ENCODE results near the gene P2RX3. TPM values are rescaled to one million over a fixed set of nuclear protein-coding genes. Genes with fewer than 3 reads are reported as not detected.

Gene P2RX3
- total RNA-seq, 4 donors from 2014 or later, result 0.22 TPM; not detected in 3

GRCh38 chr11:57373146-57373545 is 35.0 kb downstream of the P2RX3 start:
- H3K4me3 ChIP-seq, result no peak overlapping the region
- no peaks in the 10 kb centered on the region for H3K36me3 ChIP-seq
- no peak overlapping the region for H3K27ac ChIP-seq
- TF ChIP-seq, protein P1, sequence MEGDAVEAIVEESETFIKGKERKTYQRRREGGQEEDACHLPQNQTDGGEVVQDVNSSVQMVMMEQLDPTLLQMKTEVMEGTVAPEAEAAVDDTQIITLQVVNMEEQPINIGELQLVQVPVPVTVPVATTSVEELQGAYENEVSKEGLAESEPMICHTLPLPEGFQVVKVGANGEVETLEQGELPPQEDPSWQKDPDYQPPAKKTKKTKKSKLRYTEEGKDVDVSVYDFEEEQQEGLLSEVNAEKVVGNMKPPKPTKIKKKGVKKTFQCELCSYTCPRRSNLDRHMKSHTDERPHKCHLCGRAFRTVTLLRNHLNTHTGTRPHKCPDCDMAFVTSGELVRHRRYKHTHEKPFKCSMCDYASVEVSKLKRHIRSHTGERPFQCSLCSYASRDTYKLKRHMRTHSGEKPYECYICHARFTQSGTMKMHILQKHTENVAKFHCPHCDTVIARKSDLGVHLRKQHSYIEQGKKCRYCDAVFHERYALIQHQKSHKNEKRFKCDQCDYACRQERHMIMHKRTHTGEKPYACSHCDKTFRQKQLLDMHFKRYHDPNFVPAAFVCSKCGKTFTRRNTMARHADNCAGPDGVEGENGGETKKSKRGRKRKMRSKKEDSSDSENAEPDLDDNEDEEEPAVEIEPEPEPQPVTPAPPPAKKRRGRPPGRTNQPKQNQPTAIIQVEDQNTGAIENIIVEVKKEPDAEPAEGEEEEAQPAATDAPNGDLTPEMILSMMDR (IDR thresholded peaks at IDR 0.05), result no peak
- TF ChIP-seq POLR2A (IDR thresholded peaks at IDR 0.05) (no peak), EP300 (IDR thresholded peaks at IDR 0.05) (no peak)
- H3K9me3 ChIP-seq, result peaks cover 0 to 3% (median 0%) of the 10 kb centered on the region in 4 donors
- DNase-seq (ENCODE audit: low spot score in 2 of 2), result no peak
- H3K4me1 ChIP-seq, result no peaks in the 10 kb centered on the region
- 17 to 32% methylated on average over 3 of the region's 3 CpGs for WGBS, 2 donors
- H3K27me3 ChIP-seq, result no peaks in the 10 kb centered on the region

- no peaks in the 10 kb centered on the region for H3K36me3 ChIP-seq
- H3K9me3 ChIP-seq, result peaks cover 0 to 3% (median 0%) of the 10 kb centered on the region in 4 donors
- DNase-seq (ENCODE audit: low spot score in 2 of 2), result no peak
- H3K4me1 ChIP-seq, result no peaks in the 10 kb centered on the region
- H3K27ac ChIP-seq, result no peak overlapping the region
- no peak overlapping the region for H3K4me3 ChIP-seq
- 92 to 97% methylated on average over 3 of the region's 3 CpGs for WGBS, 2 donors
- H3K27me3 ChIP-seq, result no peaks in the 10 kb centered on the region
- TF ChIP-seq, protein P1 (IDR thresholded peaks at IDR 0.05), result no peak
- no peak for TF ChIP-seq EP300 (IDR thresholded peaks at IDR 0.05)
Observed at GRCh38 chr11:57374966-57375365, 36.8 kb downstream of the P2RX3 start.

DNA sequence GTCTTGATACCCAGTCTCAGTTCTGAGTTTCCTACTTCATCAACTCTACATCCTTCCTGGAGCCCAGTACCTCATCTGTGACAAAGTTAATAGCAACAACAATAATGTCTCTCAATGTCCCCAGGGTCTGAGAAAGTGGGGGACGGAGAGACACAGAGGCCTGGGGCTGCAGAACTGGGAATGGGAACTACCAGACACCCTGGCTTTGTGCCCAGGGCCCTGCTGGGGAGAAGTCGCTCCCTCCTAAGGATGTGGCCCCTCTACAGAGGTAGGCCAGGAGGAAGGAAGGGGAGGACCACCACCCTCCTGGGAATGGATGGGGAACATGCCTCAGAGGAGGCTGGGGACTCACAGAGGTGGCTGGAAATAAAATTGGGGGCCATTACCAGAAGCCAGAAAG is 37.3 kb downstream of the P2RX3 start:
- Histone ChIP-seq H3K27me3 (no peaks in the 10 kb centered on the region), H3K4me1 (no peaks in the 10 kb centered on the region), H3K9me3 (peaks cover 0 to 3% (median 0%) of the 10 kb centered on the region in 4 donors), H3K4me3 (no peak overlapping the region), H3K36me3 (no peaks in the 10 kb centered on the region), H3K27ac (no peak overlapping the region)
- TF ChIP-seq, protein P1 (IDR thresholded peaks at IDR 0.05), result no peak
- TF ChIP-seq POLR2A (IDR thresholded peaks at IDR 0.05) (no peak), EP300 (IDR thresholded peaks at IDR 0.05) (no peak)
- WGBS, 2 donors, result 56 to 75% methylated on average over 2 of the region's 2 CpGs
- no peak for DNase-seq (ENCODE audit: low spot score in 2 of 2)

- Histone ChIP-seq H3K27ac (no peak overlapping the region), H3K4me3 (no peak overlapping the region), H3K27me3 (no peaks in the 10 kb centered on the region), H3K36me3 (no peaks in the 10 kb centered on the region), H3K9me3 (peaks cover 0 to 3% (median 0%) of the 10 kb centered on the region in 4 donors), H3K4me1 (no peaks in the 10 kb centered on the region)
- TF ChIP-seq POLR2A (IDR thresholded peaks at IDR 0.05) (no peak), EP300 (IDR thresholded peaks at IDR 0.05) (no peak)
- TF ChIP-seq, protein P1 (IDR thresholded peaks at IDR 0.05), result no peak
- DNase-seq (ENCODE audit: low spot score in 2 of 2), result no peak
- WGBS, 2 donors, result 55 to 63% methylated on average over 25 to 26 of the region's 26 CpGs
Observed at GRCh38 chr11:57376095-57377090, 38.2 kb downstream of the P2RX3 start.

- no peak for DNase-seq (ENCODE audit: low spot score in 2 of 2)
- peaks cover 0 to 3% (median 0%) of the 10 kb centered on the region in 4 donors for H3K9me3 ChIP-seq
- no peak overlapping the region for H3K4me3 ChIP-seq
- H3K4me1 ChIP-seq, result no peaks in the 10 kb centered on the region
- H3K27me3 ChIP-seq, result no peaks in the 10 kb centered on the region
- TF ChIP-seq EP300 (IDR thresholded peaks at IDR 0.05) (no peak), POLR2A (IDR thresholded peaks at IDR 0.05) (no peak)
- TF ChIP-seq, protein P1 (IDR thresholded peaks at IDR 0.05), result no peak
- no peaks in the 10 kb centered on the region for H3K36me3 ChIP-seq
- H3K27ac ChIP-seq, result no peak overlapping the region
- 55 to 63% methylated on average over 5 of the region's 5 CpGs for WGBS, 2 donors
Observed at GRCh38 chr11:57377107-57377506, 39.0 kb downstream of the P2RX3 start.

All from tibial nerve (tissue), 4 donors.